HG03196 (cell line): ENCODE data around the gene PPP6R2.

Source experiments
- ATAC-seq: cut with Tn5 transposase; IDR thresholded peaks from one replicate; pipeline ENCODE4 v1.9.1; 2021; ENCODE audit not compliant: unreplicated experiment

PPP6R2 gene

DNA sequence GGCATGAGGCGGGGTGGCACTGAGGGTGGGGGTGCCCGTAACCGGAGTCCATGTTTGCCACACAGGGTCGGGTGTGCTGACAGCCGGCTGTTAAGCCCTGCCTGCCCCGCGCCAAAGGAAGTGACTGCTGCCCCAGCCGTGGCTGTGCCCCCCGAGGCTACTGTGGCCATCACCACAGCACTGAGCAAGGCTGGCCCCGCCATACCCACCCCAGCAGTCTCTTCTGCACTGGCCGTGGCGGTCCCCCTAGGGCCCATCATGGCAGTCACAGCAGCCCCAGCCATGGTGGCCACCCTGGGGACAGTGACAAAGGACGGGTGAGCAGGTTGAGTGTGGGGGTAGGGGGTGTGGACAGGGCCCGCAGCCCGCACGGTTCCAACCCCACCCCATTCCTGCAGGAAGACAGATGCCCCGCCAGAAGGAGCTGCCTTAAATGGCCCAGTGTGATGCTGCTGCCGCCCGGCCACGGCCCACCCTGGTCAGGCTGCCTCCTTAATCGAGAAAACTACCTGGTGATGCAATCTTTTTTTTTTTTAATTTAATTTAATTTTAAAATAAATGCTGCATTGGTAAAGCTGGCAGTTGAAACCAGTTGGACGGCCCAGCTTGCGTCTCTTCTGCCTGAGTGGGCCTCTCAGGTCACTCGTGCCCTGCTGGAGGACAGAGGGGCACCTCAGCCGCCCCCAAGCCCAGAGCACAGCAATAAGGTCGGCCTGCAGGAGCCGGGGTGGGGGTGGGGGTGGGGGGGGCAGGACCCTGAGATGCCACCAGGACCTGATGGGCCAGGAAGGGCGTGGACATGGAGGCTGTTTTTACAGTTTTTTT lies 100.9 kb downstream of the PPP6R2 start:
- ATAC-seq: no peak

DNA sequence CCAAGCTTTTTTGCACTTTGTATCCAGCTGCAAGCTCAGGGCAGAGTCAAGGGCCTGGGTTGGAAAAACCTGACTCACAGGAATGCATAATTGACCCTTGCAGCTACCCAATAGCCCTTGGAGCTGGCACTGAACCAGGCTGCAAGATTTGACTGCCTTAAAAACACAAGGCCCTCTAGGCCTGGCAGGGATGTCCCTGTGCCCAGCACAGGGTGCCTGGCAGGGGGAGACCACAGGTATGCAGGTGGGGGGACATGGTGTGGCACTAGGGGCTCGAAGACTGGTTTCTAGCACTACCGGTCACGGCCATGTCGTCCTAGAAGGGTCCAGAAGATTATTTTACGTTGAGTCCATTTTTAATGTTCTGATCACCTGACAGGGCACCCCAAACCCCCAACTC lies 101.5 kb downstream of the PPP6R2 start:
- no peak for ATAC-seq

DNA sequence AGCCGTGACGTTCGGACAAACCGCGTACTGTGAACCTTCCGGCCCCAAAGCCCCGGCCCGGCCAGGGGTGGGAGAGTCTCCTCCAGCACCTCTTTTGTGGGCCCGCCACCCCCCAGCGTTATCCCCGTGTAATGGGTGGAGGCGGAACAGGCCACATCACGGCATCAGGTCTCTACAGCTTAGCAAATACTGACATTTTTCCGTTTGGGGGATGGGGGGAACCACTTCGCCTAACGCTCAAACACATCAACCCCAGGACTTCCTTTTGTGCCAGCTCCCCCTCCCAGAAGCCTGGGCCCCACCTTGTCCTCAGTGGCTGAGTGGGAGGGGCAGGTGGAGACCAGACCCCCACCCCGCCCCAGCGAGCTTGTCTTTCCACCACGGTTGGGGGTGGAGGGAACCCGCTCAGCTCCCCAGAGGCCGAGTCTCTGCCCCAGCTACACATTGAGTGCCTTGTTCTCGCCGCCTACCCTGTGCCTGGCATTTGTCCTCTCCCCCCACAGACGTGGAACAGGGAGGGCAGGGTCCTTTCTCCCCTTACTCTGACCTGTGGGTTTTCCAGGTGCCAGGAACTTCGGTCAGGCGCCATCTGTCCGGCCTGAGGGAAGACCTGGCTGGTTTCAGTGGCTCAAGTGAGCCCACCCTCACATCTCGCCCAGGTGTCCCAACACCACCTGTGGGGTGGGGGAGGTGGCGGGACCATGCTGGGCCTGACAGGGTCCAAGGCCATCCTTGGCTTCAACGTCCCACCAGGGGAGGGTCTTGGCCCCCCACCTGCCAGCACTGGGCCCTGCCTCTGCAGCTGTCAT lies 102.1 kb downstream of the PPP6R2 start:
- ATAC-seq: no peak

DNA sequence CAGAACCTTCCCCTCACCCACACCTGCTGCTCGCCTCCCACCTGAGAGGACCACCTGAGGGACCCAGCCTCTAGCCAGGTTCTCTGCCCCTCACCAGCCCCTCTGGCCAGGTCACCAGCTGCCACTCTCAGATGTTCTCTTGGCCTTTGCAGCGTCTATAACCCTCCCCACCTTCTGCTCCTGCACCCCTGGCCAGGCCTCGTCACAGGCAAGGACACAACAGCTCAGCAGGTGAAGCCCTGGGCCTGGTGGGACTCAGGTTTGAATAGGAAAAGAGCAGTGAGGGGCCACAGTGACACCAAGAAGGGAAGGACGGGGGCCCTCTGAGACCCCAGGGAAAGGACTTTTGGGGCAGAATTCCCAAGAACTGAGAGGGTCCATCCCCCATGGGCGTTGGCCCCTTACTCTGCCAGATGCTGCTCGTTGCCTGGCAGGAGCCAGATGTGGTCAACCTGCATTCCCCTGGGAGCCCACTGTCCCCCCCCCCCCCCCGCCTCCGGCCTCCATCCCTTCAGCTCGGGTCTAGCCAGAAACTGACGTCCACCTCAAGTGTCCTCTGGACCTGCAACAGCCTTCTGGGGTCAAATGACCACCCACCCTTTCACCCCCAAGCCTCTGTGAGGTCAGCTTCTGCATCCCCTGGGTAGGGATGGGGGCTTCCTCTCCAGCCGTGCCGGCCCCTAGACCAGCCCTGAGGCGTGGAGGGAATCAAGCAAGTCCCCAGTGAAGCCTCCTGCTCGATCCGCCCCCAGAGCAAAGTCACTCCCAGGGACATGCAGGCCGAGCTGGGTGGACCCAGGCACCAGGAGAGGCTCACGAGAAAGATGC lies 103.0 kb downstream of the PPP6R2 start:
- no peak for ATAC-seq

DNA sequence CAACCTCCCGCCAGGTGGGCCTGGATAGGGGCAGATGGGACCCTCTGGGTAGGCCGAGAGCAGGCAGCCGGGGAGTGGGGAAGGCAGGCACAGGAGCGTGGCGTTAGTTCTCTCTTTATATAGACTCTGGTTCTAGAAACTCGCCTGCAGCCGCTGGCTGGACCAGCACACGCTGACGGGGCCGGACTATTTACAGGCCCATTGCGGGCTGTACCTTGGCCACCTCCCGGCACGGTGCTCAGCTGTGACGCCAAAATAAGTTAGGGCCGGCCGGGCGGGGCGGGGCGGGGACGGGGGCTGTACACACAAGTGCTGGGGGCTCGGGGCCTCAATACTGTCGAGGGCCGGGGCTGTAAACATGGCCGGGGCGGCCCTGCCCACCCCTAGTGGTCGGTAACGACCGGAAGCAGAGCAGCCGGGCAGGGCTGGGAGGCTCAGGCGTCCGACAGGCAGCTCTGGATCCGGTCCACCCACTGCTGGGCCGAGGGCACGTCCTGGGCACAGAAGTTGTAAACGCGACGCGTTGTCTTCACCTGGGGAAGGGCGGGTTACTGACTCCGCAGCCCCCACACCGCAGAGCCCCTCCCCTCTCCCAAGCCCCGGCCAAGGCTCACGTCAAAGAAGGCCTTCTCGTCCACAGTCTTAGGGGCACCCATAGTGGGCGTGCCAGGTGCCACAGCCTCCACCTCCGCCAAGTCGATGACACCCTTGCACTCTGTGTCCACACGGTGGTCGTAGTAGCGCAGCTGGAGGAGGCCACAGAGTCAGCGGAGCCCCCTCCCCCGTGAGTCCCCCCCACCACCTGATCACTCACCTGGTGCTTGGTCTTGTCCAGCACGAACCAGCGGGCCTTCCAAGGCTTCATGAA lies 103.8 kb downstream of the PPP6R2 start:
- no peak for ATAC-seq

DNA sequence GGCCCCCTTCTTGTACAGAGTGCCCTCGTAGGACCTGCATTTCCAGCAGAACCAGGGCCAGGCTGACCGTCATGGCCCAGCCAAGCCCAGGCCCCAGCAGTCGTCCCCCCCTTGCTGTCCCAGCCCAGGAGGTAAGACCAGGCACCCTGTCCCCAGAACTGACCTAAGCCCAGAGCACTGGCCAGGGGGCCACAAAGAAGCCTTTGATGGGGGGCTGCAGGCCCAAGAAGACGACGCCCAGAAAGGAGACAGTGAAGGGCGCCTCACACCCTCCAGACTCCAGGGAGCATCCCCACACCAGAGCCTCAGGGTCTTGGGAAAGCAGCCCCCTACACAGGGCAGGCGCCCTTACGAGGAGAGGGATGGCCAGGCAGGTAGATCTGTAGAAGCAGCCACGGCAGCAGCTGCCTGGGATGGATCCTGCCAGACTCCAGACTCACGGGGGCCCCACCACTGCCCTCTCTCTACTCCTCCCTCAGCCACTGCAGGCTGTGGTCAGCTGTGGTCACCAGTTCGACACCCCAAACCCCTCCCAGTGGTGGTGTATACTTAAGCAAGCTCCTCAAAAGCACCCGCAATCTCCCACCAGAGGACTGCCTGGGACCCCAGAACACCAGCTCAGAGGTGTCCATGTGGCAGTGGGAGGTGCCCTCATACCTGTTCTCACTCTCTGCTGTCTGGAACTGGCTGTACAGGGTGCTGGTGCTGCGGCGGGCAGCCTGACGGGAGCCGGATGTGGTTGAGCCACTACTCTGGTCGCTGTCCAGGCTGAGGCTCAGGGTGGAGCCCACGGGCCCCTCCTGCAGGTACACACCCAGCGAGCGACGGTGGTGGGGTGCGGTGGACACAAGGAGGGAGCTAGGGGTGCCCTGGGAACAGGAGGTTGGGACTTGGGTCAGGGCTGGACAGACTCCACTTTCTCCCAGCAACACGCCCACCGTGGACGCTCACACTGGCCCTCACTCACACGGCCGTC lies 104.7 kb downstream of the PPP6R2 start:
- no peak for ATAC-seq

DNA sequence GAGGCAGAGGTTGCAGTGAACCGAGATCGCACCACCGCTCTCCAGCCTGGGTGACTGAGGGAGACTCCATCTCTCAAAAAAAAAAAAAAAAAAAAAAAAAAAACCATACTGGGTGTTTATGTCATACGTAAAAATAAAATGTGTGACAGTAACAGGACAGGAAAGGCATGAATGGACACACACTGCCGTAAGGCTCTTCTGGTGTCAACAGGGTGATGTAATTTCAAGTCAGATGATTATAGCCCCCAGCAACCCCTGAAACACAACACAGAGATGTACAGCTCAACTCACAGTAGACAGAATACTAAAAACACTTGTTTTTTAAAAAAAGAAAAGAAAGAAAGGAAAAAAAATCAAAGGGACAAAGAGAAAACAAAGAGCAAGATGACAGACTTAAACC lies 109.5 kb downstream of the PPP6R2 start:
- no peak for ATAC-seq

DNA sequence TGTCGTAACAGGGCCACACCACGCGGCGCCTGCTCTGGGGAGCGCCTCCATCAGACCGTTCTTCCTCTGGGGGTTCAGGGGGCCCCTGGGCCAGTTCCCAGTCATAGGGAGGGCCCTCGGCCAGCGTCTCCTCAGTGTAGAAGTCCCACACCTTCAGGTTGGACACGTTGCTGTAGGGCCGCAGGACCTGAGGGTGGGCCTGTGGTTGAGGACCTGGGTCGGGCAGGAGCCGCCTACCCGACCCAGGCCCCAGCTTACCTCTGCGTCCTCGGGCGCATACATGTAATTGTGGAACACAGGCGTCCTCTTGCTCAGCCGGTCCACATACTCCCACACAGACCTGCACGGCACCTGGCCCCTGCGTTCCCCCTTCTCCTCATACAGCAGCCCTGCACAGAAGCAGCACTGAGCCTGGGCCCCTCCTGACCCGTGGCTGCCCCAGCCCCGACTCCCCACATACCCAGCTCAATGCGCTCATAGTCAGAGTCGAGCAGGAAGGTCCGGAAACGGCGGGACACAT lies 111.5 kb downstream of the PPP6R2 start:
- ATAC-seq: no peak

DNA sequence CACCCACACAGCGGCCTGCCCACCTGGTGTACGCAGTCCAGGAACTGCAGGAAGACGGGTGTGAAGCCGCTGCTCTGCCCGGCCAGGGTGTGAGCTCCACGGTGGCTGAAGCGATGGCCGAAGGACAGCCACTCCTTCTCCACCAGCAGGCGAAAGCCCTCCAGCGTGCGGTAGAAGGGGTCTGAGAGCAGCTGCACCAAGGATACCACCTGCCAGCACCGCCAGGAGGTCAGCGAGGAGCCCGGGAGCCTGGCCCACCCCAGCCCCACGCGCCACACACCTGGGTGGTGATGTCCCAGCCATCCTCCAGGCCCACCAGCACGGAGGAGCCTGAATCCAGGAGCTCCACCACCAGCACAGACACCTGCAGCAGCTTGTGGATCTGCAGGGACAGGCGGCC lies 112.1 kb downstream of the PPP6R2 start:
- no peak for ATAC-seq

DNA sequence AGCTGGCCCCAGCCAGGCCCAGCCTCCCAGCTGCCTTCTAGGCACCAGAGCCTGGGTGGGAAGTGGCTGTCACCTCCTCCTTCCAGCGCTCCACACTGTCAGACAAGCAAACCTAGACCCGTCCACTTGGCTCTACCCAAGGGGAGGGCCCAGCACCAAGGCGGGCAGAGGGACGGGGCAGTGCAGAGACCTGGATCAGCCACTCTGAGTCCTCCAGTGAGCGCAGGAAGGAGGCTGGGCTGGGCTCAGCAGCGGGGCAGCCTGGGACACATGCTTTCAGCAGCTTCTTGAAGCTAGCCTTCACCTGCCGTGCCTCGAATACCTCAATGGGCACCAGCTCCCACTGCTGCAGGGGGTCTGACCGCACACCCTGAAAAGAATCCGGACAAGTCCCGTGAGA lies 112.9 kb downstream of the PPP6R2 start:
- no peak for ATAC-seq

DNA sequence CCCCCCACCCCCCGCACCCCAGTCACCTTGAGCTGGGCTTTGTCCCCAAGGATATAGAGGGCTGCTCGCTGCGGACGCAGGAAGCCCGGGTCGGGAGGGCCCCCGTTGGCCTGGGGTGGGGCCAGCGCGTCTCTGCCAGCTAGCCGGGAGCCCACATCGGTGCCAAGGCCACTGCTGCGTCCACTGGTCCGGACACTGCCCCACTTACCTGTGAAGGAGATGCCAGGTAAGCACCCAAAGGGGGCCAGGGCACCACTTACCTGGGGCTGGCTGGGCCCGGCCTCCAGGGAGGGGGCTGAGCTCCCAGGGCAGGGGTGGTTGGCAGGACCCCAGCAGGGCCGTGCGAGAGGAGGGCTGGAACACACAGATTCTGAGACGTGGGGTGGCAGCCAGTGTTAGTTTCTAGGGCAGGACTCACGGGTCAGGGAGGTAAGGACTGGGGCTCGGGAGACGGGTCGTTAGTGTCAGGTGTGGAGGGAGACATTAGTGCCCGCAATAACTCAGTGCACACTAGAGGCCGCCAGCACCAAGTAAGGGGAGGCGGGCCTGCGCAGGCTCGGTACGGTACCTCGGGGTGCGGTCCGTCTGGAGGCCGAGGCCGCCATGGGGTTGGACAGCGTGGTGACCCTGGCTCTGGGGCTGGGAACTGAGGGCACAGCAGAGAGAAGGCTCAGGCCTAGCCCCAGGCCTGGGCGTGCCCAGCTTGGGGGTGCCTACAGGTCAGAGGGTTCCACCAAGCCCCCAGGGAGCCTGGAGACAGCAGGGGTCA lies 113.5 kb downstream of the PPP6R2 start:
- no peak for ATAC-seq

DNA sequence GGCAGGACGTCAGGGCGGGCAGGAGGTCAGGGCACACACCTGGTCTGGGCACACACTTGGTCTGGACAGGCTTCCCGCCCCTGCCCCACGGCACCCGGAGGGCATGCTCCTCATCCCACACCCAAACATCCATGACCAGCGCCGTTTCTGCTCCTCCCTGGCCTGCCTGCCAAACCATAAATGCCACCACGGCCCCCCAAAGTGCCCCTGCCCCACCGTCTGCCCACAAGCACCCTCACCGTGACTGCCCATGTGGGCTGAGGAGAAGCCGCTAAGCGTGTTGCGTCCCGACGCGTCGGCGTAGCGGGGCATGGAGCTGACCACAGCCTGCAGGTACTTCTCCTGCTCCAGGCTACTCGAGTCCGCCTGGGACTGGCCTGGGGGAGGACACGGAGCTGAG lies 115.9 kb downstream of the PPP6R2 start:
- no peak for ATAC-seq

DNA sequence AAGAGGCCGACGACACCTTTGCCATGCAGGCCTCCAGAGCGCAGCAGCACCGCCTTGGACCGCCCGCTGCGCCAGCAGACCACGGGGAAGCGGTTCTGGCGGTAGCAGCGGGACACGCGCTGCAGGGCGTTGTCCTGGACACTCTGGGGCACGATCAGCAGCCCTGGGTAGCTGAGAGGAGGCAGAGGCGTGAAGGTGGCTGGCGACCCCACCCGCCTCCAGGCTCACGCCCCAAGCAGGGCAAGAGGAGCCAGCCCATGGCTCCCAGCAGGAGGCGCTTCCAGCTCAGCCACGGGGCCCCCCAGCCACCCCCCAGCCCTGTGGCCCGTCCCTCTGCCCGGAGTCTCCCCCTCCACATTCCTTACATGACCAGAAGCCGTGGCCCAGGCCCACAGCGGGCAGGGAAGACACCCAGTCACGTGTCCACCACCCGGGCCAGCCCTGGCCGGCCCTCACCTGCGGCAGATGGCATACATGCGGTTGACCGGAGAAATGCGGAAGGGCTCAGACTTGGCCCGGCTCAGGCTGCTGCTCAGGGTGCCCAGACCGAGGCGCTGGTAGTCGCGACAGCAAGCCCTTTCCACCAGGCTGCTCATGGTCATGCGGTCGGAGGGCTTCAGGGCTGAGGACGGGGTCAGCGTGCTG lies 116.5 kb downstream of the PPP6R2 start:
- ATAC-seq: no peak

DNA sequence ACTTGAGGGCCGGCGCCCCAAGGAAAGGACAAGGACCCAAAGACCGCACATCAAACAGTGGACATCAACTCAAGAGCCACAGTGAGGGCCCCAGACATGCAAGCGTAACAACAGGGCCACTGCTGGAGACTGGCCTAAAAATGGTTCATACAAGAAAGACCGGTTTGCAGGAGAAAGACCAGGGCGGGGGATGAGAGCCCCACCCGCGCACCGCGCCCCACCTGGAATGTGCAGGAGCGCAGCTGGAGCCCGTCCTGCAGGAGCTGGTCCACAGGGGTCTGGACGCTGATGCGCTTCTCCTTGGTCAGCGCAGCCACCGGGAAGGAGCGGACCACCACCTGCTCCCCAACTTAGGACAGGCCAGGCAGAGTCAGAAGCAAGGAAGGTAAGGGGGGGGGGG lies 117.8 kb downstream of the PPP6R2 start:
- ATAC-seq: no peak

DNA sequence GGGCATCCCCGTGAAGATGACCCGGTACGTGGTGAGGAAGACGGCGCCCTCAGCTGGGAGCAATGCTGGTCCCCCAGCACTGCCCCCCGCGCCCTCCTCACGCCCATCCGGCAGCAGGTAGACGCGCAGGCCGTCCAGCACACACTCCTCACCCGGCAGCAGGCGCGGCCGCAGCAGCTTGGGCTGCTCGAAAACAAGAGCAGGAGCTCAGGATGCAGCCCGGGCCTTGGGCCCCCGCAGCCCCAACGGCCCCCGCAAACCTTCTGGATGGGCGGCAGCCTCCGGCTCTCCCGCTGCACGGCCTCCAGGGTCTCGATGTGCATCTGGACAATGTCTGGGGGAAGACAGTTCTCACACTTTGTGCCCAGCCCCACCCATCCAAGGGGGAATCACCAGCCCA lies 118.4 kb downstream of the PPP6R2 start:
- ATAC-seq: no peak

DNA sequence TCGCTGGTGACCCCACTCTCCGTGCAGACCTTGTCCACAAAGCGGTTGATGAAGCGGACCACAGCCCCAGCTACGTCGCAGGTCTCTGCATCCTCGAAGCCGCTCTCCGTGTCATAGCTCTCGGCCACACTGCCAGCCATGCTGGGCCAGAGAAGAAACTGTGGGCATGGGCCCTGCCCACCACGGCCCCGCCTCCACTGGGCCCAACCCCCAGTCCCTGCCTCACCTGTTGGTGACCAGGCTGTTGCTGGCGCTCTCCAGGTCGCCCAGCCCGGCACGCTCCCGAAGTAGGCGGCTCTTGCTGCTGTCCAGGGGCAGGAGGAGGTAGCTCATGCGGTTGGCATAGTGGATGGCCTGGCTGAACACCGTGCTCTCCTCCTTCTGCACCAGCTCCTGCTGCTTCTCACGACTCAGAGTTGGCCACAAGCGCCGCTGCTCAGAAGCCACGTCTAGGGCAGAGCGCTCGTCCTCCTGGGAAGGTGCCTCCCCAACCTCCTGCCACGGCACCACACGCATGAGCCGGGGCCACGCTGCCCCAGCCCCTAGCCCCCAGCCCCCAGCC lies 118.9 kb downstream of the PPP6R2 start:
- ATAC-seq: no peak

DNA sequence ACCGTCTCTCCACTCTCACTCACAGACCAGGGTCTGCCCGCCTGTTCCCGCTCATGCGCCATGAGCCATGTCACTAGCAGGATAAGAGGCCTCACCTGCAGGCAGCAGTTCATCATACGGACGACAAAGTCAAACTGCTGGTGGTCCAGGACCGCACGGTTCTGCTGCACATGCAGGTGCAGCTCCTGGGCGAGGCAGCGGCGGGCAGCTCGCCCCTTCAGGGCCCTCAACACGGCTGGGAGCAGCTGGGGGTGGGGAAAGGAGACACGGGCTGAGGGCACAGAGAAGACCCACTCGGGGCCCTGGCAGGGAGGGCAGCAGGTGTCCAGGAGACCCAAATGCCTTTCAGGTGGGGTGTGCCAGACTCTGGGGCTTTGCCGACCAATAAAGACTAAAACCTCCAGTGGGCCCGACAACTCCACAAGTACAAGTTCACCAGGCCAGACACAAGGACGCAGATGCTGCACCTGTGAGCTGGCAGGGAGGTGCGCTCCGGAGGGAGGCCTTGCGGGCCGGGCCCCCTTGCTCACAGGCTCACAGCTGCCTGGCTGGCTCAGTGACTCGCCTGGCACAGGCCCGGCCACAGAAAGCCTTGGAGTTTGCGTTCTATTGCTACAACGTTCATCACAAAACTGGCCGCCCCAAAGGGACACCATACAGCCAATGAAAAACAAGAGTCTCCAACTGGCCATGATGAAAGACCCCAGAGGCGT lies 120.2 kb downstream of the PPP6R2 start:
- no peak for ATAC-seq
